Activated CD4-positive, CD25-positive, alpha-beta regulatory T cell treated with anti-CD3 and anti-CD28 coated beads, Interleukin-2, amount 50 U/mL, for 16 hours (primary cell): Measurements from ENCODE around the gene CDH20.
"Not testable (repeated sequence)": the region's sequence is repeated elsewhere in the genome, so short reads cannot be mapped to it uniquely, and the experiment has no call there.

ENCODE experiments used
- DNase-seq: peaks from one replicate; pipeline ENCODE4 v3.0.0-alpha.2; 2020; ENCODE audit warnings: low read depth, low spot score

The CDH20 gene

DNA sequence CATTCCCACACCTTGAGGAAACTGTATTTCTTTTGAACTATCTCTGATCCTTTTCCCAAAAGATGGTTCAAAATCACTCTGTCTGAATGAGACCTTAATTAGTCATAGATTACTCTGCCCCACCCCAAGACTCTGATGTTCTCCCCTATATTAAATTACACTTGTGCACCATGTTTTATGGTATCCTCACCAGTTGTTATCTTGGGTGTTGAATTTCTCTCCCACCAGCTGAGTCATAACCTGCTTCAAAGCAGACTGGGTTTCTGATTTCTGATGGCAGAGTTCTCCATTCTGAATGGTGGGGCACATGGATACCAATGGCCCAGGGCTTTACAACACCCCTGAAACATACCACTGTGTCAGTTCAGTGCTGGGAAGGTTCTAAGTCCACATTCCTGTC is 15.0 kb downstream of the CDH20 start:
- no peak for DNase-seq

DNA sequence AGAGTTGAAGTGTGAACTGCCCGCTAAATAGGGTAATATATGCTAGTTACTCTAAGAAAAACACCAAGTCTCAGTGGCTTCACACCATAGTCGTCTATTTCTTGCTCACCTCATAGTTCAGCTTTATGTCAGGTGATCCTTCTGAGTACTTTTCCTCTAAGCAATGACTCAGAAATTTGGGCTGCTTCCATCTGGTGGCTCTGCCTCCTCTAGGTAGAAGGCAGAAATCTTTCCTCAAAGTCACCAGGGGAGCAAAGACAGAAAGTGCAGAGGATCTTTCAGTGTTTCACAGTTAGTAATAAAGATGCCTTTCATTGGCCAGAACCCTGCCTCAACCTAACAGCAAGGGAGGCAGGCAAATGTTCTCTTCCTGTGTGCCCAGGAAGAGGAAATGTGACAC is 17.3 kb downstream of the CDH20 start:
- DNase-seq, result no peak

DNA sequence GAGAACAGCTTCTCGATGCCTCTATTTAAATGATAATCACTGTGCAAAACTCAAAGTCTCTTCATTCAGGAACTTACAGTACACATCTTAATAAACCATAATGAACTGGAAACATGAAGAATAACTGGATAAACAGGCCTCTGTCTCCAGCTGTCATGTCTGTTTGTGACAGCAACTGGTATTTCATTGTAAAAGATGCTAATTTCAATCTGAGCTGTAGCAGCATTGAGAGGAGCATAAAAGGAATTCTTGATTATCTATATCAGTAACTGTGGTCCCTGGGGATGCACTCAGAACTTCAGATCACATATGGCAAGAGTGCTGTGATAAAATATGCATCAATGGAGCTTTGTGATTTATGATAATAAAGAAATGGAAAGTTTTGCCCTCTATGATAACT is 18.8 kb downstream of the CDH20 start:
- no peak for DNase-seq

DNA sequence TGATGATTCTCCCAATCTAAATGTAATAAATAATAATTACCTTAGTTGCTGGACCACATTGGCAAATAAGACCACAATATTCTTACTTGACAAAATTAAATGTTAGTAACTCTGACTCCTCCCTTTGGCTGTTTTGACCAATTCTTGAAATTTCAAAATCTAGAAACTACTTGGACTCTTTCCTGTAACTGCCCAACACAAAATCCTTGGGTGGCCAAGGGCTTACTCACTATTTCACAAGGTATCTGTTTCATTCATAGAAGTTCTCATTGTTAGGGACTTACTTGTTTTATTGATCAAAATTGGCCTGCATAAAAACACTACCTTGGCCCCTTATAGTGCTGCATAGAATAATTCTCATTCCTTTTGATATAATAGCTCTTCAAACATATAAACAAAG is 19.4 kb downstream of the CDH20 start:
- no peak for DNase-seq

DNA sequence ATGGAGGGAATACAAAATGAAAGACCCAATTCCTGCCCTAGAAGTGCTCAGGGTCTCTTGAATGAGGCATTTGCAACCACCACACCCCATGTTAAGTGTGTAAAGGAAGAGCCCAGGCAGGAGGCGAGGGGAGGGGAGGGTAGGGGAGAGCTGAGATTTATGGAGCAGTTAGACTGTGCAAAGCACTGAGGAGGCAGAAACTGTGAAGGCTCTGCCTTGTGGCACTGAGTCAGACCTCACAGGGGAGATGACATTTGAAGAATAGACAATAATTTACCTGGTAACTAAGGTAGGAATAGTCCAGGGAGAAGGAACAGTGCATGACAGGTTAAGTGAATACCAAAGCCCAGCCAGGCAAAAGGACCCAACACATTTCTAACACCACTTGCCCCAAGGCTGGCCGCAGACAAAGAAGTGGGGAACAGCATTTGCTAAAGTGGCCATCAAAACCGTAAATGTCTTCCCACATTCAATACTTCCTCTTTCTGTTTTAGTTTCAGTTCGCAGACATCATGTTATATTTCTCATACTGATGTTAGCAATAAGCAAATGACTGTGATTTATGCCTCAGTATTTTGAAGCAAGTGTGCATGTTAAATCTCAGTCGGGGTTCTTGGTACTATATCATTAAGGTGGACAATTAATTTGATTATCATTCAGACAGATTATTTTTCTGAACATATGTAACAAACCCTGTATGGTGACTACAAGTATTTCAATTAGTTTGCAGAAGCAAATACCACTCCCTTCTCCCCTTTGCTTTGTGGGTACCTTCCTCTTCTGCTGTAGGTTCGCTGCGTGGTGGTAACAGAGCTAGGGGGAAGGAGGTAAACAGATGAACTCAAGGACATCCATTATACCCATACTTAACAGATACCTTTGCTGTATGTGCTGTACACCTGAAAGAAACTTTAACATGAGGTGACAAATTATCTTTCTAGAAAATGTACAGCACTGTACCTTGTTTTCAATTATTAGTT is 27.5 kb downstream of the CDH20 start:
- no peak for DNase-seq

DNA sequence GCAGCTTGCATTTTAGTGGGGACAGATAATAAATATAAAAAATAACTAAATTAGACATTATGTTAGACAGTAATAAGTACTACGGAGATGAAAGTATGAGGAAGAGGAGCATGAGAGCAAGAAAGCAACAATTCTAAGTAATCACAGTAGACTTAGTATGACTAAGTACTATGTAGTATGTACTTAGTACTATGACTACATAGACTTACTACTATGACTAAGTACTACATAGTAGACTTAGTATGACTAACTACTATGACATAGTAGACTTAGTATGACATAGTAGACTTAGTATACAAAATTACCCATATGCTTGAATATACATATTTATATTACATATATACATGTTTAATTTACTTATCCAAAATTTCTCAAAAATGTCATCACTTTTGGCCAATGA is 29.3 kb downstream of the CDH20 start:
- DNase-seq, result no peak

DNA sequence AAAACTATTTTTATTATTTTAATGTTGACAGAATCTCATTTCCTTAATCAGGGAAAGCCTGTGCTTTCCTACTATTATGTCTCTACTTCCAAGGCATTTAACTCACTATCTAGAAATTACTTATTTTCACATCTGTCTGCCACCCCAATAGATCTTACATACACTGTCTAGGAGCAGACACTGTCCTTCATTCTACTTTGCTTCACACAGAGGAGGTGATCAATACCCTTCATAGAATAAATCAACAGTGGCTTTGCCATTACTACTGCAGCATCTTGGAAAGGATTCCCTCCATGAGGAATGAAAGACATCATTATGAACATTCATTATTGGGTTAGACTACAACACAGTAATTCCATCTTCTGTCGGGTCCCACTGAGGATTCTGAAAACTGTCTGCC is 31.7 kb downstream of the CDH20 start:
- DNase-seq, result no peak

DNA sequence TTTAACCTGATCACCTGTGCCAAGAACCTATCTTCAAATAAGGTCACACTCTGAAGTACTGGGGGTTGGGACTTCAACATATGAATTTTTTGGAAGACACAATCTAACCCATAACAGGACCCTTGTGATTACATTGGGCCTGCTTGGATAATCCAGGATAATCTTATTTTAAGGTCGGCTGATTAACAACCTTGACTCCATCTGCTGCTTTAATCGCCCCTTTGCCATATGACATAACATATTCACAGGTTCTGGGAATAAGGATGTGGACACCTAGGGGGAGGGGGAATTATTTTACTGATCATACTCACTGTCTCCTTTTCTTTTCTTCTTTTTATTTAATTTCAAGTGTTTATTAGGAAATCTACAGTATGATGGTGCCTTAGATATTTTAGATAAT is 34.8 kb downstream of the CDH20 start:
- DNase-seq, result no peak

DNA sequence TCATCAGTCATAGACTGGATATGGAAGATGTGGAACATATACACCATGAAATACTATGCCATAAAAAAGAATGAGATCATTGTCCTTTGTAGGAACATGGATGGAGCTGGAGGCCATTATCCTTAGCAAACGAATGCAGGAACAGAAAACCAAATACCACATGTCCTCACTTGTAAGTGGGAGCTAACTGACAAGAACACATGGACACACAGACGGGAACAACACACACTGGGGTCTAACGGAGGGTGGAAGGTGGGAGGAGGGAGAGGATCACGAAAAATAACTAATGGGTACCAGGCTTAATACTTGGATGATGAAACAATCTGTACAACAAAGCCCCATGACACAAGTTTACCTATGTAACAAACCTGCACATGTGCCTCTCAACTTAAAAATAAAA is 36.4 kb downstream of the CDH20 start:
- DNase-seq, result not testable (repeated sequence)

DNA sequence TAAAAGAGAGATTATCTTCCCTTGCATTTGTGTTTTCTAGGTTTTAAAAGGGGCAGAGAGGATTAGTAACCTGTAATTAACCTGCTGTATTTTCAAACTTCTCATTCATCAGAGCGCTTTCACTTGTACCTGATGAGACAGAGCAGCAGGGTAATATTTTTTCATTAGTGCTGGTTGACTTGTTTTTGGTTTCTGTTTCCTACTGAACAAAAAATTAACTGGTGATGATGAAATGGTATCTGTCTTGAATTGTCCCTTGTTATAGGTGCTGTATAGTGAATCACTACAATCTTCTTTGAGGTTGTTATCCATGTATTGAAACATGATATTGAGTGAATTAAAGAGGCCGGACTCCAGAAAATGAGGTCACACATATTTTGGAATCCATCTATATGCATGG is 37.9 kb downstream of the CDH20 start:
- no peak for DNase-seq

DNA sequence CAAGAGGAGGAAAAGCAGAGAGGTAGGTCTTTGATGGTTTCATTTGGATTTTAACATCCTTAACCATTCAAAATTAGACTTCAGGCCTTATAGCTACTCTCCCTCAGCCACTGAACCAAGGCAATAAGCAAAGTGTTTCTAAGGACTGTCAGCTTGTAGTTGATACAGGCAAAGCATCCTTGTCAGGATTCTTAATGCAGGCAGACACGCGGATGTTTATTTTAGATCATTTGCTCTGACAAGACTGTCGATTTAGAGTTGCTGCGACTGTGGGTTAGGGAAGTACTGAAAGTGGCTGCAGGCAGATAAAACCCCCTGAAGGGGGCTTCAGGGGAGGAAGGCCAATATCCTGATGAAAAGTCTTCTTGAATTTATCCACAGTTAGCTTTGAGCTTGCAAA is 46.6 kb downstream of the CDH20 start:
- DNase-seq, result no peak

DNA sequence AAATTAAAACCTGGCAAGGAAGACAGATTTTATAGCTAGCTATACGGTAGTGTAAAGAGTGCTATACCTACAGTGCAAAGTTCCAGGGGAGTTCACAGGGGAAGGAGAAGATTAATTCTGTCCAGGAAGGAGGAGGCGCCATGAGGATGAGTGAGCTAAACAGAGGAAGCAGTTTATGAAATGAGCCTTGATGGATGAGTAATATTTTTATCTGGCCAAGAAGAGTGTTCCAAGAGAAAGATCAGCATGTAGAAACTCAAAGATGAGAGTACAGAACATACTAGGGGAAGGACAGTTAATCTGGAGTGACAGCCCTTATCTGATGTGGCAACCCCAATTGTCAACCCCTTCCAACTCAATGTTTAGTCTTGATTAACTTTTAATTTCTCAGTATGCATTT is 54.8 kb downstream of the CDH20 start:
- DNase-seq, result no peak

DNA sequence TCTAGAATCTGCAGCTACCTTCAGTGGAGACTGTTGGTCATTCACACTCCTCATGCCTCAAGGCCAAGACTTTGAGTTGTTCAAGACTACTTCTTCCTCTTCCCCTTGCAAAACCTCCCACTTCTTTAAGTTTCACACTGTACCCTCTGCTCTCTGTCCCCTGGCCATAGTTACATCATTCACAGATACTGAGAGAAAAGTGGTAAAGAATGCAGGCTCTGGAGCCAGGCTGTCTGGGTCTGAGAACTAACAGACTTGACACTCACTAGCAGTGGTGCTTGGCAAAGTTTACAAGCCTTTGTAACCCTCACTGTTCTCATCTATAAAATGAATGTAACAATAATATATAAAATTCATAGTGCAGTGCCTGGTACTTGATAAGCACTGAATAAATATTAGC is 61.8 kb downstream of the CDH20 start:
- no peak for DNase-seq

DNA sequence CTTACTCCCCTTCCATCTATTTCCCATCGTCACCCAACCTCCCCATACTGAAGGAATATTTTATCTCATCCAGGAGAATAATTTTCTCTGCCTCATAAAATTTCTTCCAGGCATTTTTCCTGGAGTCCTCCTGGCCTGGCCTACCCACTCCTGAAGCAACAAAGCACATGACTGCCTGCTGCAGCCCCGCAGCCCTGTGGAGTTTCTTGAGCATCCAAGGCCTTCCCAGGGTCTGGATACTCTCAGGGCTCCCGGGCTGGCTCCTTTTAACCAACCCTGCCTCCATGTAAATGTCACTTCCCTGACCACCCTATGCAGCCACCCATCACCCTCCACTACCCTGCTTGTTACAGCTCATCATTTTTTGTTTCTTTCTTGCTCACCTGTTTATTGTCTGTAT is 64.0 kb downstream of the CDH20 start:
- no peak for DNase-seq

DNA sequence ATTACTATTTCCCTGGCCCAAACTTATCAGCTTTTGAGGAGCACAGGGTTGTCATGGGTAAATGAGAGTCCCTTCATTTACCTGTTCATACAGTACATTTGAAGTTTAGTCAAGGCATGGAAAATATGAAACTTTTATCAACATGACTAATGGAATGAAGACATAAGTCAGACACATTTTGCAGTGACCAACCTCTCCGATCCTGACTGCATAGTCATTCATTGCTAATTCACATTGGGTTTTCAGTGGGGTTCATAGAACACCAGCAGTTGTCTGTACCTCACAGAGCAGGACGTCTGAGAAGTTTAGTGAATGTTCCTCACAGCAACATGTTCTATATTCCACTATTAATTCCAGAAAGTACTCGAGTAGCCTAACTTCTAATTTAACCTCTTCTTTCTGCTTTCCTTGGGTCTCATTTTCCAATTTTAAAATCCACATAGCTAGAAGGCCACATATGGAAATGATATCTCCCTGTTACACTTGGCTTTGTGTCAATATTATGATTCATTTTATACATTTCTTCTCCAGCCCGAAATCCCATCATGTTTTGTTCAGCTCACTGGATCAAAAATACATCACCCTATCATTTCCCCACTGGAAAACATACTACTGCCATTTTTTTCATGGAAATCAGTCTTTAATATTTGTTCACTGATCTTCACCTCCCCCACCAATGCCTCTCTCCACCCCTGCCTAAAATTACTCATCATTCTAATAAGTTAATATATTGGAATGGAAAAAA is 65.9 kb downstream of the CDH20 start:
- no peak for DNase-seq

DNA sequence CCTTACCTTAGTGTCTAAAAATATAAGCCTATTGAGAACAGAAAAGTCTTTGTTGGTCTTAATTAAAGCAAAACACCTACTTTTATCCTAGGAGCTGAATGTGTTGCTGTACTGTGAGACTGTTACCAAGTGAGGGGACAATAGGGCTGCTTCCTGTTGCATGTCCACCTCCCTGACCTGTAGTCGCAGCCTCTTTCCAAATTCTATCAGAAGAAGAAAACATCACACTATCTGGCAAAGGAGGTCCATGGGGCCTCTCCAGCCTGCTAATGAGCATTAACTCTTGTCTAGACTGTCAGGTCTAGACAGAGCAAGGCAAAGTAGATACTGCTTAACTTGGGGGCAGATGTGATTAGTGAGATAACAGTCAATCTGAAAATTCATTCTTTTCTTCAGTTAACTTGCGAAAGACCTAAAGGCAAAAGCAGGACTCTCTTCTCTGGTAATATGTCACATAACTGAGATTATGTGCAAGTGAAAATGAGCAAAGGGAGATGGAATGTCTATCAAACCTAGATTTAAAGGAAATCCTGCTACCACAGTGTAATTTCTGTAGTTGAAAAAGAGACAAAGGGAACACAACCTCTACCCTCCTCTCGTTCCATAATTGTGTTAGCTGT is 66.9 kb downstream of the CDH20 start:
- no peak for DNase-seq

DNA sequence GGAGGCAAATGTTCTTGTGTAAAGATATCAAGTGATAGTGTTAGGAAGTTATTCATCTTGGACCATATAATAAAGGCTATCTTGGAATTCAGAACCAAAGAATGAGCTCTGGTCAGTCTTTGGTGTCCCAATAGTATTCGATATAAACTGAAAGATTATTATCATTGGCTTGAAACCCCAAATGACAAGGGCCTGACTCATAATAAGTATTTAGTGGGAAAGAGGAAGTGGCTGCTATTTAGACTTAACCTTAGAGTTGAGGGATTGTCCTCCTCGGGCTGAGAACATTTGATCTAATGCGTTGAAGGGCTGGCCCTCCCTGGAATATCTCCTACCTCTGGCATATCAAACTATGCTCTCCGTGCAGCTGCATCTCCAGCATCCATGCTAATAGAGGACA is 67.5 kb downstream of the CDH20 start:
- no peak for DNase-seq

DNA sequence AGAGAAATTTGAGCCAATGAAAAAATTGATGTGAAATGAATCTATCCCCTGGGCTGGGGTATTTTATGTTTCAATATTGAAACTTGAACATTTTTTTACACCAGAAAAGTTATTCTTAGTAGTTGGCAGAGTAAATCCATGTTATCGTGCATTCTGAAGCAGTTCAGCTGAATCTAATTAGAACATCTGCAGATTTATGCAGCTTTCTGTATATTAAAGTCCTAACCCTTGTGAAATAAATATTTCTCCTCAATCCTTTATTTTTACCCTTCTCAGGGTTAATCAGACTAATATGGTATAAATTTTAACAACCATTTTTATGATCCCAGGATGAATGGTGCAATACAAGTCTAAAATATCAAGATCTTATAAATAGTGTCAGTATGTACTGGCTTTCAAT is 69.5 kb downstream of the CDH20 start:
- no peak for DNase-seq

DNA sequence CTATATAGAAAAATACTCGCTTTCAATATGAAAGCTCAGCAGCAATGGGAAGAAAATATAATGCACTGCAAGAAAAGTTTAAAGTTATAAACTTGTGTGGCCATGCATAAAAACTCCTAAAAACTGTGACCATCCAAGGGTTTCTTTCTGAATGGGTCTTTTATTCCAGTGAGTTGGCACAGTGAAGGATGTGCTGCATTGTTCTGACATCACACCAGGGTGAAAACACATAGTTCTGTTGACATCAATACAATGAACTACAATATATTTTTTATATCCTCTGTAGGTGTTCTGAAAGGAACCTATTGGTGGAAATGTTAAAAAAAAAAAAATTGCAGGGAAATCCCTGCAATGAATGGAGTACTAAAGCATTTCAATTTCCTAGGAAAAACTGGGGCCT is 80.2 kb downstream of the CDH20 start:
- DNase-seq, result no peak

DNA sequence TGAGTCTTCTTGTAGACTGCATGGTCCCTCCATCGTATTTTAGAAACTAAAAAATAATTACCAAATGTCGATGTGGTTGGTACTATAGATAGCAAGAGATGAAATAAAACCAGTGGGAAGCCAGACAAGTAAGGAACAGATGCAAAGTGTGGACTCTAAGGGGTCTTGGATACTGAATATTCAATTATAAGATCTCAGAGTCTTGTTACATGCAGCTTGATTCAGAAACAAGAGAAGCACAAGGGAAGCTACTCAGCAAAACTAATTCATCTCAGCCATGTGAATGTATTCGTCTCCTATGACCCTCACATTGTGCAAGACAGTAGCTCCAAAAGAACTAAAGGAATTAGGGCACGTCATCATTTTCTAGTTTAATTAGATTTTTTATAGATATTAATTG is 80.9 kb downstream of the CDH20 start:
- no peak for DNase-seq

DNA sequence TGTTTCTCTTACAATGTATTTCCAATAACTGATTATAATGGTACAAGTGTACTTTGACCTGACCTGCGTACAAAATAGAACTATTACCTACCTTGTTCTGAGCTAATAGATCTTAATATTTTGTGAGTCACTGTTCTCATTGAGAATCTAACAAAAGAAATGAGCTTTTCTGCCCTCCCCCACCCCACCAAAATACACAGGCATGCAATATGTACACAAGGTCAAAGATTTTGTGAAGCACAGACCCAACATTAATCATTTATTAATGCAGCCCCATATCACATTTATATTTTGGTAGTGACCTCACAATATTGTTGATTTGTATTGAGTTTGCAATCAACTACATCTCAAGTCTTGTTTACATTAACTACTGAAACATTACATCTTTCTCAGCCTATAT is 86.5 kb downstream of the CDH20 start:
- no peak for DNase-seq

DNA sequence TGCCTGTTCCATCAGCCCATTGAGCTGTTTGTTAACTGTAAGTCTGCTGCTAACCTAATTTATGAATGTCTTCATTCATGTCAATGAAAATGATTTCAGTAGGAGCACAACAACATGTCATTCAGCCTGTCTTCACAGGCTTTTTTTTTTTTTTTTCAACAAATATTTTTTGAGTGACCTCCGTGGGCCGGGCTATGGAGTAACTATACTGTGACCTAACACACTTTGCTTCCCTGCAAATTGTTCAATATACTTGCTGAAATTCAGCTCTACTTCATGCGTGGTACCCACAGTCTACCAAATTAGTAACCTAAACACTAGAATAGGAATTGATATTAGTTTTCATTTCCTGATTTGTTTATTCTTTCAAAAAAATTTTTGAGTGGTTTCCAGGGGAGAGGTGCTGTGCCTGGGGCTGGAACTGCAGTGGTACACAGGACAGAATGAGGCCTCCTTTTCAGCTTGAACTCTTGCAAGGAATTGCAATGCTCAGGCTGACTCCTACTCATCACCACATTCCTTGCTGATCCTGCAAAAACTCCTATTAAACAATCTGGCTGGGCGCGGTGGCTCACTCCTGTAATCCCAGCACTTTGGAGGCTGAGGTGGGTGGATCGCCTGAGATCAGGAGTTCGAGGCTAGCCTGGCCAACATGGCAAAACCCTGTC is 87.1 kb downstream of the CDH20 start:
- no peak for DNase-seq
